ENCODE measurements around the gene SLC45A1.

- no peak for TF ChIP-seq CTCF (IDR thresholded peaks at IDR 0.05; ENCODE audit: poor library complexity)
- TF ChIP-seq EZH2phosphoT487 (IDR thresholded peaks at IDR 0.05; ENCODE audit: low read depth, severe bottlenecking, unreplicated experiment), result no peak
- TF ChIP-seq EZH2 (IDR thresholded peaks at IDR 0.05; ENCODE audit: borderline replicate concordance), result no peak
Observed at GRCh38 chr1:8313231-8313630, 4.7 kb upstream of the SLC45A1 start.
